SK-N-SH treated with all-trans-retinoic acid at 6 μM for 48 hours (cell line): ENCODE results near the gene FRMD3.

Source experiments
- ATAC-seq: fragments of 200-7000 bp; cut with Tn5 transposase; 3 replicates; pipeline ENCODE4 v1.9.1; 2020; ENCODE audit warnings: mild to moderate bottlenecking, moderate library complexity
- ARNTL ChIP-seq: fragments of 450-650 bp; formaldehyde crosslinking; IDR thresholded peaks from 2 replicates; pipeline ENCODE4 v1.5.0; 2020; ENCODE audit warnings: low read depth, mild to moderate bottlenecking, moderate library complexity, borderline replicate concordance
- BACH2 ChIP-seq: fragments of 250-450 bp; sonication (Bioruptor Pico); IDR thresholded peaks from 2 replicates; pipeline ENCODE4 v1.9.0; 2021; ENCODE audit warnings: mild to moderate bottlenecking, borderline replicate concordance
- CSDC2 ChIP-seq: fragments of 250-450 bp; sonication (Bioruptor Pico); IDR thresholded peaks from 2 replicates; pipeline ENCODE4 v1.5.0; 2020; ENCODE audit warnings: mild to moderate bottlenecking, moderate library complexity
- CSRNP3 ChIP-seq: fragments of 250-450 bp; sonication (Bioruptor Pico); IDR thresholded peaks from 2 replicates; pipeline ENCODE4 v1.5.1; 2021; ENCODE audit warnings: mild to moderate bottlenecking, moderate library complexity
- ESRRG ChIP-seq: fragments of 250-450 bp; sonication (Bioruptor Pico); IDR thresholded peaks from 2 replicates; pipeline ENCODE4 v1.6.1; 2021; ENCODE audit warnings: mild to moderate bottlenecking
- GLIS3 ChIP-seq: fragments of 250-450 bp; sonication (Bioruptor Pico); IDR thresholded peaks from 2 replicates; pipeline ENCODE4 v1.5.0; 2020; ENCODE audit warnings: mild to moderate bottlenecking, moderate library complexity
- ISL1 ChIP-seq: fragments of 250-450 bp; sonication (Bioruptor Pico); IDR thresholded peaks from 2 replicates; pipeline ENCODE4 v2.1.2; 2022; ENCODE audit warnings: mild to moderate bottlenecking, moderate library complexity
- OSR1 ChIP-seq: fragments of 250-450 bp; sonication (Bioruptor Pico); IDR thresholded peaks from 2 replicates; pipeline ENCODE4 v1.8.0; 2022; ENCODE audit warnings: moderate library complexity, mild to moderate bottlenecking, inconsistent platforms
- PATZ1 ChIP-seq: fragments of 250-450 bp; sonication (Bioruptor Pico); IDR thresholded peaks from 2 replicates; pipeline ENCODE4 v1.8.0; 2020; ENCODE audit warnings: mild to moderate bottlenecking, moderate library complexity, borderline replicate concordance
- POU6F1 ChIP-seq: fragments of 250-450 bp; sonication (Bioruptor Pico); IDR thresholded peaks from 2 replicates; pipeline ENCODE4 v1.8.0; 2021; ENCODE audit warnings: low read depth, mild to moderate bottlenecking, moderate library complexity, borderline replicate concordance
- PPARA ChIP-seq: fragments of 250-450 bp; sonication (Bioruptor Pico); IDR thresholded peaks from 2 replicates; pipeline ENCODE4 v1.5.0; 2020; ENCODE audit warnings: mild to moderate bottlenecking, borderline replicate concordance
- RARB ChIP-seq: fragments of 250-450 bp; sonication (Bioruptor Pico); IDR thresholded peaks from 2 replicates; pipeline ENCODE4 v1.8.0; 2021; ENCODE audit warnings: mild to moderate bottlenecking, moderate library complexity
- SNAI2 ChIP-seq: fragments of 250-450 bp; sonication (Bioruptor Pico); IDR thresholded peaks from 2 replicates; pipeline ENCODE4 v1.5.0; 2020; ENCODE audit warnings: mild to moderate bottlenecking, moderate library complexity
- TCF4 ChIP-seq: fragments of 250-450 bp; sonication (Bioruptor Pico); IDR thresholded peaks from 2 replicates; pipeline ENCODE4 v1.8.0; 2021; ENCODE audit warnings: mild to moderate bottlenecking, moderate library complexity, borderline replicate concordance
- TOX ChIP-seq: fragments of 250-450 bp; sonication (Bioruptor Pico); IDR thresholded peaks from 2 replicates; pipeline ENCODE4 v1.8.0; 2021; ENCODE audit warnings: mild to moderate bottlenecking, moderate library complexity, borderline replicate concordance
- TSHZ2 ChIP-seq: fragments of 250-450 bp; sonication (Bioruptor Pico); IDR thresholded peaks from 2 replicates; pipeline ENCODE4 v1.5.0; 2020; ENCODE audit warnings: mild to moderate bottlenecking, moderate library complexity
- ZC3H10 ChIP-seq: fragments of 250-450 bp; sonication (Bioruptor Pico); IDR thresholded peaks from 2 replicates; pipeline ENCODE4 v1.5.1; 2021; ENCODE audit warnings: mild to moderate bottlenecking, moderate library complexity
- ZFP3 ChIP-seq: fragments of 250-450 bp; sonication (Bioruptor Pico); IDR thresholded peaks from 2 replicates; pipeline ENCODE4 v1.5.0; 2020; ENCODE audit warnings: mild to moderate bottlenecking, moderate library complexity
- ZNF565 ChIP-seq: fragments of 450-650 bp; formaldehyde crosslinking; conservative IDR thresholded peaks from 2 replicates; pipeline ENCODE4 v1.5.0; 2020; ENCODE audit warnings: low read depth, mild to moderate bottlenecking, moderate library complexity
- ZNF70 ChIP-seq: fragments of 450-650 bp; formaldehyde crosslinking; IDR thresholded peaks from 2 replicates; pipeline ENCODE4 v1.5.0; 2020; ENCODE audit warnings: mild to moderate bottlenecking, moderate library complexity
- ZNF8 ChIP-seq: fragments of 450-650 bp; formaldehyde crosslinking; IDR thresholded peaks from 2 replicates; pipeline ENCODE4 v1.5.0; 2020; ENCODE audit warnings: mild to moderate bottlenecking, moderate library complexity

The FRMD3 gene

GRCh38 chr9:83574482-83574881 lies 36.3 kb upstream of the FRMD3 start:
- TF ChIP-seq ZFP3 = no peak
- no peak for TF ChIP-seq RARB (CRISPR knock-in tag)
- no peak for TF ChIP-seq CSDC2
- TF ChIP-seq BACH2 = no peak
- no peak for TF ChIP-seq PPARA (CRISPR knock-in tag)
- TF ChIP-seq TOX (CRISPR knock-in tag) = no peak
- no peak for TF ChIP-seq ESRRG
- no peak for TF ChIP-seq PATZ1 (CRISPR knock-in tag)
- TF ChIP-seq CSRNP3 (CRISPR knock-in tag) = no peak
- no peak for TF ChIP-seq TCF4
- no peak for TF ChIP-seq OSR1 (CRISPR knock-in tag)
- no peak for TF ChIP-seq TSHZ2 (CRISPR knock-in tag)
- no peak for TF ChIP-seq SNAI2 (CRISPR knock-in tag)
- TF ChIP-seq ARNTL (CRISPR knock-in tag) = no peak
- no peak for TF ChIP-seq ZNF8
- no peak for TF ChIP-seq ISL1 (CRISPR knock-in tag)
- no peak for TF ChIP-seq ZNF565 (CRISPR knock-in tag)
- ATAC-seq = no peak

- ATAC-seq = no peak
- no peak for TF ChIP-seq POU6F1
- no peak for TF ChIP-seq ZNF8
- TF ChIP-seq ZC3H10 (CRISPR knock-in tag) = no peak
Observed at GRCh38 chr9:83572524-83572923, 34.3 kb upstream of the FRMD3 start.

GRCh38 chr9:83570359-83570758 lies 32.2 kb upstream of the FRMD3 start:
- no peak for ATAC-seq
- TF ChIP-seq CSRNP3 (CRISPR knock-in tag) (no peak), ARNTL (CRISPR knock-in tag) (no peak), OSR1 (CRISPR knock-in tag) (no peak), BACH2 (no peak), ZNF70 (CRISPR knock-in tag) (no peak), RARB (CRISPR knock-in tag) (no peak)

- no peak for ATAC-seq
- no peak for TF ChIP-seq BACH2
- TF ChIP-seq ZNF8 = no peak
- TF ChIP-seq CSDC2 = no peak
- TF ChIP-seq OSR1 (CRISPR knock-in tag) = no peak
- no peak for TF ChIP-seq CSRNP3 (CRISPR knock-in tag)
- TF ChIP-seq ZC3H10 (CRISPR knock-in tag) = no peak
- no peak for TF ChIP-seq TCF4
- TF ChIP-seq ISL1 (CRISPR knock-in tag) = no peak
- no peak for TF ChIP-seq ARNTL (CRISPR knock-in tag)
- no peak for TF ChIP-seq RARB (CRISPR knock-in tag)
- TF ChIP-seq TOX (CRISPR knock-in tag) = no peak
- TF ChIP-seq GLIS3 (CRISPR knock-in tag) = no peak
- TF ChIP-seq ZNF565 (CRISPR knock-in tag) = no peak
- no peak for TF ChIP-seq PATZ1 (CRISPR knock-in tag)
Observed at GRCh38 chr9:83569326-83569725, 31.1 kb upstream of the FRMD3 start.
